NCI-H128 (cell line): ENCODE measurements around the gene FAM163B.
"Not testable (repeated sequence)": the region's sequence is repeated elsewhere in the genome, so short reads cannot be mapped to it uniquely, and the experiment has no call there.

Source experiments
- DNase-seq: peaks from one replicate; lab custom pipeline; 2025; ENCODE audit not compliant: unreplicated experiment; lab: John Stamatoyannopoulos, UW

The FAM163B gene

GRCh38 chr9:133569891-133570690 lies 39.1 kb downstream of the FAM163B start:
- DNase-seq, result no peak

GRCh38 chr9:133569121-133569785 lies 39.9 kb downstream of the FAM163B start:
- no peak for DNase-seq

- no peak for DNase-seq
Observed at GRCh38 chr9:133568186-133568585, 41.0 kb downstream of the FAM163B start.

DNA sequence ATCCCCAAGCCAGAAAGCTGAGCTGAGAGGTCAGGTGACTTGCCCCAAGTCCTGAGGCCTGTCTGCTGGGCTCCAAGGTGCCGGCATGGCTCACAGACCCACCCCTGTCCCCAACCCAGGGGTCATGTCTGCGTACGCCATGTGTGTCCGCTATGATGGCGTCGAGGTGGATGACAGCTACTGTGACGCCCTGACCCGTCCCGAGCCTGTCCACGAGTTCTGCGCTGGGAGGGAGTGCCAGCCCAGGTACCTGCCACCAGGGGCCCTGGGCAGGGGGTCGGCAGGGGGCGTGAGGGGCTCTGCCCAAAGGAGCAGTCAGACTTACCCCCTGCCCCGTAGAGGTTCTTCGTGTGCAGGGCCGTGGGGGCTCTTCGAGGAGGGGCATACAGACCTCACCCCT lies 42.4 kb downstream of the FAM163B start:
- no peak for DNase-seq

- DNase-seq, result no peak
Observed at GRCh38 chr9:133566382-133566781, 42.8 kb downstream of the FAM163B start.

DNA sequence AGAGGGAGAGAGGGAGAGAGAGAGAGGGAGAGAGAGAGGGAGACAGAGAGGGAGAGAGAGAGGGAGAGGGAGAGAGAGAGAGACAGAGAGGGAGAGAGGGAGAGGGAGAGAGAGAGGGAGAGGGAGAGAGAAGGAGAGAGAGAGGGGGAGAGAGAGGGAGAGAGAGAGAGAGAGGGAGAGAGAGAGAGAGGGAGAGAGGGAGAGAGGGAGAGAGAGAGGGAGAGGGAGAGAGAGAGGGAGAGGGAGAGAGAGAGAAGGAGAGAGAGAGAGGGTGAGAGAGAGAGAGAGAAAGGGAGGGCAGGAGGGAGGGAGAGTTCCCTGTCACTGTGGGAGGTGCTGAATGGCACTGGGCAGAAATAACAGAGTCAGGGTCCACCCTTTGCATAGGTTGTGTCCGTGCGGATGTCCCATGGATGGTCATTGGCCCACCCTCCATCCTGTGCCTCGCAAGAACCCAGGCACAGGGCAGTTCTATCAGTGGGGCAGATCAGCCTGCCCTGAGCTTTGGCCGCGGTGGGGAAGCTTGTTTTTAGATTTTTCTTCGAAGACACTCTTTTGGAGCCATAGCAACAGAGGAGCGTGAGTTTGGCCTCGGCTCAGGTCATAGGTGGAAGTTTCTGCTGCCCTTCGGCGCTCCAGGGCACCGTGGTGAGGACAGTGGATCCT lies 44.6 kb downstream of the FAM163B start:
- DNase-seq, result no peak

GRCh38 chr9:133563814-133564213 lies 45.4 kb downstream of the FAM163B start:
- not testable (repeated sequence) for DNase-seq

- DNase-seq, result no peak
Observed at GRCh38 chr9:133563291-133563796, 45.8 kb downstream of the FAM163B start.

- no peak for DNase-seq
Observed at GRCh38 chr9:133562611-133563290, 46.4 kb downstream of the FAM163B start.

GRCh38 chr9:133561976-133562554 lies 47.1 kb downstream of the FAM163B start:
- DNase-seq, result no peak

DNA sequence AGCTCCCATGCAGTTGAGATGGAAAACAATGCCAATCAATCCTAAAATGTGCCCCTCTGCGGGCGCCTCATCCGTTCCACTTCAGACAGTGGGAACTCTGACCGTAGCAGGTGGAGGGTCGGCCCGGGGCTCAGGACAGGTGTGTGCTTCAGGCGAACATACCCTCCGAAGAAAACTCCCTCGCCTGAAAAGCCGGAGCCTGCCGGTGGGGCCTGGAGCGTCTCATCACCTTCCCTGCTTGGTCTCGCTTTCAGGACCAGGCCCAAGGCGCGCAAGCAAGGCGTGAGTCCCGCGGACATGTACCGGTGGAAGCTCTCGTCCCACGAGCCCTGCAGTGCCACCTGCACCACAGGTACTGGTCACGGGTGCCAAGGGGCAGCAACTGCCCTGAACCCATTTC lies 48.2 kb downstream of the FAM163B start:
- DNase-seq, result no peak

GRCh38 chr9:133560311-133560710 lies 48.9 kb downstream of the FAM163B start:
- no peak for DNase-seq

GRCh38 chr9:133558191-133559126 lies 50.7 kb downstream of the FAM163B start:
- DNase-seq, result no peak

DNA sequence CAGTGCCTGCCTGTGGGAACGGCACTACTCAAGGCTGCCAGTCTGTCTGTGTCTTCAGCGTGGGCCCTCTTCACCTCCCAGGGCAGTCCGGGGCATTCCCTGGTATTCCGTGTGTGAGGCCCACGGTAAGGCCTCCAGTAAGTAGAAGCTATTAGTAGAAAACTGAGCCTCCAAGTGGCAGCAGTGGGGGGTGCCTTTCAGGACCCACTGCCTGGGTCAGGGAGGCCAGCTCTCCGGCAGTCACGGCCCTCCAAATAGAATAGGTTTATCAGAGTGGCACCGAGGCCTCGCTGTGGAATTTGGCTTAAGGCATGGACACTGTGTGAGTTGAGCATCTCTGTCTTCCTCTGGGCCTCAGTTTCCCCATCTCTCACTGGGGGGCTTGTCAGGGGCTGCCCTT lies 51.6 kb downstream of the FAM163B start:
- DNase-seq, result no peak

DNA sequence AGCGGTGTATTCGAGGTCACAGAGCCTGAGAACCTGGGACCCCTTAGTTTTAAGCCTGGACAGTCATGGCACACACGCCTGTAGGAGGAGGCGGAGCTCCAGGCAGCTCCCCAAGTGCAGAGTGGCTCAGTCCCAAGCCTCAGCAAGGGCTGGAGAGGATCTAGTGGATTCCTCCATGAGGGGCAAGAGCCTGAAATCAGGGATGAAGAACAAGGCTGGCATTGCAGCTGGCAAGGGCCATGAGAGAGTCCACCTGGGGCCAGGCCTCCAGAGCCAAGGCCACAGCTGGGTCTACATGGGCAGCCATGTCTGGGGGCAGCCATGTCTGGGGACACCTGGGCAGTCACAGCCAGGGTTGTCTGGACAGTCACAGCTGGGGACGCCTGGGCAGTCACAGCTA lies 52.8 kb downstream of the FAM163B start:
- DNase-seq, result no peak

GRCh38 chr9:133554729-133555128 lies 54.5 kb downstream of the FAM163B start:
- no peak for DNase-seq

GRCh38 chr9:133553973-133554713 lies 55.0 kb downstream of the FAM163B start:
- DNase-seq, result no peak

DNA sequence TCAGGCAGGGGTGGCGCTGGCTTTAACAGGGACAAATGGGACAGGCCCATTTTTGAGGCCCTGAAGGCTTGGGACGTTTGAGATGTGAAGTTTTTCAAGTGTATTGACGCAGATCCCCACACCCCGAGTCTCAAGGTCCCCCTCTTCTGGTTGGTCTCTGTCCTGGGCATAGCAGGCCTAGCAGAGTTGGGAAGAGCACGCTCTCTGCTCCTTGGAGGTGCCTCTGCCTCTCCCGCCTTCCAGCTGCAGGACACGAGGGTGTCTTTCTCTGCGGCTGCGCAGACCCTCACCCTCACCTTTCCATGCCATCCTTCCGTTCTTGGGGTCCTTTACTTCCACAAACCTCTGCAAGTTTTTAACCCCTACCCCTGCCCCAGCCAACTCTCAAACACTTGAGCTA lies 56.1 kb downstream of the FAM163B start:
- no peak for DNase-seq

GRCh38 chr9:133552236-133552635 lies 57.0 kb downstream of the FAM163B start:
- no peak for DNase-seq
